ENCODE results near the gene EVI2A.

DNA sequence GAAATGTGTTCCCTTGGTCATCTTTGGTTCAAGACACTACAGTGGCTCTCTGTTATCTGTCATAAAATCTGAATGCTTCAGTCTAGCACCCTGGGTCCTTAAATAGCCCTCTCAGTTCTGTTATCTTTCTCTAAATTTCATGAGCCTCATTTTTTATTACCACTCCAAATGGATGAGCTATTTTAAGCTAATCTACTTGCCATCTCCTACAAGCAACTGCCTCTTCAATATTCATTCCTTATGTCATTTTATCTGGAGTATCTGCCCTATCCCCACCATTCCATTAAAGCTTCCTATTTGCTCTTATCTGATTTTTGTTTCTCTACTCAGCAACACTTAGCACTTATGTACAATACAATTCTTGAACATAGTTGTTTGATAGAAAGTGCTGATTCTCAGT, 28.0 kb upstream of the EVI2A start:
- TF ChIP-seq, protein P1, sequence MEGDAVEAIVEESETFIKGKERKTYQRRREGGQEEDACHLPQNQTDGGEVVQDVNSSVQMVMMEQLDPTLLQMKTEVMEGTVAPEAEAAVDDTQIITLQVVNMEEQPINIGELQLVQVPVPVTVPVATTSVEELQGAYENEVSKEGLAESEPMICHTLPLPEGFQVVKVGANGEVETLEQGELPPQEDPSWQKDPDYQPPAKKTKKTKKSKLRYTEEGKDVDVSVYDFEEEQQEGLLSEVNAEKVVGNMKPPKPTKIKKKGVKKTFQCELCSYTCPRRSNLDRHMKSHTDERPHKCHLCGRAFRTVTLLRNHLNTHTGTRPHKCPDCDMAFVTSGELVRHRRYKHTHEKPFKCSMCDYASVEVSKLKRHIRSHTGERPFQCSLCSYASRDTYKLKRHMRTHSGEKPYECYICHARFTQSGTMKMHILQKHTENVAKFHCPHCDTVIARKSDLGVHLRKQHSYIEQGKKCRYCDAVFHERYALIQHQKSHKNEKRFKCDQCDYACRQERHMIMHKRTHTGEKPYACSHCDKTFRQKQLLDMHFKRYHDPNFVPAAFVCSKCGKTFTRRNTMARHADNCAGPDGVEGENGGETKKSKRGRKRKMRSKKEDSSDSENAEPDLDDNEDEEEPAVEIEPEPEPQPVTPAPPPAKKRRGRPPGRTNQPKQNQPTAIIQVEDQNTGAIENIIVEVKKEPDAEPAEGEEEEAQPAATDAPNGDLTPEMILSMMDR (optimal IDR thresholded peaks at IDR 0.05 in 1 of 3, IDR thresholded peaks at IDR 0.05 in 1 of 3, conservative IDR thresholded peaks at IDR 0.05 in 1 of 3; ENCODE audit: extremely low read depth in 1 of 3, insufficient read depth in 2 of 3, low read length in 3 of 3): no peak
- TF ChIP-seq EZH2 (IDR thresholded peaks at IDR 0.05; ENCODE audit: low read length): no peak

Measured in keratinocyte (primary cell).